ENCODE measurements around the gene PRSS1. TPM values are rescaled to one million over a fixed set of nuclear protein-coding genes. Genes with fewer than 3 reads are reported as not detected.

Gene PRSS1
- total and polyA plus RNA-seq, 2 of the 8 experiments (the other 6 are each of a cell fraction or from before 2014, with no cell fraction given): 0.09 TPM; not detected in 1

- H3K23me2 ChIP-seq (ENCODE audit: low read depth, low read length): peaks cover 10% of the 10 kb centered on the region
- H3K4me3 ChIP-seq (ENCODE audit: extremely low read depth in 1 of 4, insufficient read depth in 2 of 4, low read depth in 3 of 4, low read length in 4 of 4): no peak overlapping the region
- POLR2A ChIA-PET (ENCODE audit: partially characterized antibody): no interaction called here
- H3K4ac ChIP-seq (replicated peaks; ENCODE audit: insufficient read length, low read depth, low read length): no peak overlapping the region
- H3K23ac ChIP-seq (ENCODE audit: insufficient read length): no peak overlapping the region
- H3K9ac ChIP-seq (replicated peaks in 1 of 4; ENCODE audit: extremely low read depth in 1 of 4, low read depth in 3 of 4, low read length in 3 of 4): no peak overlapping the region
- no peaks in the 10 kb centered on the region for H3K9me3 ChIP-seq (ENCODE audit: insufficient read depth in 2 of 2, low read depth in 1 of 2, low read length in 1 of 2)
- FAIRE-seq (no peak), DNase-seq (ENCODE audit: low read depth in 1 of 2, low spot score in 2 of 2) (no peak)
- peaks cover 0 to 3% of the 10 kb centered on the region in 2 experiments for H4K20me1 ChIP-seq (replicated peaks in 1 of 2; ENCODE audit: control insufficient read depth in 1 of 2, insufficient read depth in 2 of 2, low read length in 2 of 2)
- peaks cover 0 to 15% (median 3%) of the 10 kb centered on the region in 4 experiments; a peak in 4 of 8 replicates for H3K36me3 ChIP-seq (ENCODE audit: control insufficient read depth in 2 of 4, insufficient read depth in 4 of 4, low read length in 3 of 4)
- H2BK12ac ChIP-seq (ENCODE audit: low read depth, low read length): no peak overlapping the region
- no peak overlapping the region for H4K91ac ChIP-seq (replicated peaks; ENCODE audit: insufficient read length, low read length)
- H3K79me2 ChIP-seq (ENCODE audit: control insufficient read depth in 1 of 2, insufficient read depth in 2 of 2, low read length in 2 of 2): peaks cover 0 to 6% of the 10 kb centered on the region in 2 experiments; a peak in 1 of 4 replicates
- H3K56ac ChIP-seq (replicated peaks; ENCODE audit: insufficient read length, low read depth, low read length): no peak overlapping the region
- H3K27ac ChIP-seq (ENCODE audit: low read depth, low read length): no peak overlapping the region
- H4K5ac ChIP-seq (ENCODE audit: insufficient read length, low read depth, low read length): no peak overlapping the region
- CTCF ChIA-PET (ENCODE audit: partially characterized antibody): interaction anchor here (0.6 to 20.6 kb wide), 6 partner anchors 9 to 374 kb away, joined by 3 to 430 read pairs (median 3); no protein-coding TSS in a partner anchor
- H3K4me1 ChIP-seq (replicated peaks in 1 of 4; ENCODE audit: control insufficient read depth in 3 of 4, insufficient read depth in 4 of 4, low read length in 3 of 4): peaks cover 5 to 13% (median 9%) of the 10 kb centered on the region in 4 experiments; a peak in 6 of 7 replicates
- H3K4me2 ChIP-seq (ENCODE audit: insufficient read depth in 1 of 2, low read depth in 2 of 2, low read length in 2 of 2): no peak overlapping the region
- H3K18ac ChIP-seq (ENCODE audit: extremely low read depth, low read length): no peak overlapping the region
- H3K14ac ChIP-seq (ENCODE audit: insufficient read length): no peak overlapping the region
- no peak overlapping the region for H2BK20ac ChIP-seq (ENCODE audit: low read length)
- peaks cover 3 to 26% (median 20%) of the 10 kb centered on the region in 4 experiments; a peak in 6 of 7 replicates for H3K27me3 ChIP-seq (replicated peaks in 1 of 4; ENCODE audit: control insufficient read depth in 3 of 4, extremely low read depth in 1 of 4, insufficient read depth in 3 of 4, low read length in 3 of 4)
- no peak overlapping the region for H2BK120ac ChIP-seq (replicated peaks; ENCODE audit: low read depth, low read length)
- H2AFZ ChIP-seq (ENCODE audit: low read length): no peak overlapping the region
- H2BK15ac ChIP-seq (ENCODE audit: low read length): no peak overlapping the region
- no peaks in the 10 kb centered on the region for H3K79me1 ChIP-seq (ENCODE audit: low read depth, low read length)
- H2BK5ac ChIP-seq (ENCODE audit: low read depth, low read length): no peak overlapping the region
- no peak overlapping the region for H2AK5ac ChIP-seq (ENCODE audit: low read depth, low read length)
- 92% methylated on average over 8 of the region's 8 CpGs; no CpG with 5 or more reads in 1 of the 2 experiments for WGBS, 2 experiments (ENCODE audit: extremely low coverage in 1 of 2, insufficient coverage in 1 of 2, insufficient read length in 1 of 2, insufficient replicate concordance in 2 of 2, low coverage in 1 of 2, low lambda C conversion rate in 2 of 2, missing lambda C conversion rate in 1 of 2)
- no peak overlapping the region for H4K8ac ChIP-seq (ENCODE audit: extremely low read depth, insufficient read depth, low read length)
- no peak for TF ChIP-seq EGR1 (IDR thresholded peaks at IDR 0.05; ENCODE audit: borderline replicate concordance, low read depth, low read length)
- no peak for TF ChIP-seq ATF3 (IDR thresholded peaks at IDR 0.05; ENCODE audit: insufficient read depth, low read depth, low read length)
- TF ChIP-seq TAF1 (IDR thresholded peaks at IDR 0.05; ENCODE audit: low read depth, low read length): no peak
- TF ChIP-seq KDM4A (IDR thresholded peaks at IDR 0.05; ENCODE audit: low read depth, low read length, severe bottlenecking): no peak
- TF ChIP-seq CHD1 (IDR thresholded peaks at IDR 0.05; ENCODE audit: low read depth, low read length): no peak
- no peak for TF ChIP-seq SP1 (IDR thresholded peaks at IDR 0.05; ENCODE audit: low read depth, low read length)
- TF ChIP-seq ZNF274 (IDR thresholded peaks at IDR 0.05; ENCODE audit: borderline replicate concordance, extremely low read depth, low read length): no peak
- TF ChIP-seq CTCF (IDR thresholded peaks at IDR 0.05; ENCODE audit: control extremely low read depth in 1 of 3, insufficient read depth in 1 of 3, low read depth in 1 of 3, low read length in 3 of 3): no peak
- no peak for TF ChIP-seq BACH1 (IDR thresholded peaks at IDR 0.05; ENCODE audit: low read length)
- TF ChIP-seq HDAC6 (IDR thresholded peaks at IDR 0.05; ENCODE audit: low read depth, low read length): no peak
Measured at GRCh38 chr7:142801601-142802295, 52.5 kb downstream of the PRSS1 start.

All from H1 (cell line).